ENCODE data around the gene CLDN34.

CLDN34 gene

GRCh38 chrX:10009741-10010140 lies 42.6 kb downstream of the CLDN34 start:
- in situ Hi-C loops (cut with HindIII; ENCODE audit: low sequenced_read_pairs) = no loop called here
- no peak for DNase-seq (ENCODE audit: low read depth)
- no peak overlapping the region for H3K4me3 ChIP-seq (ENCODE audit: low read depth, low read length)
- no peak for TF ChIP-seq CTCF (IDR thresholded peaks at IDR 0.05; ENCODE audit: low read depth, low read length, missing control alignments)

- DNase-seq (ENCODE audit: low read depth) = no peak
- H3K4me3 ChIP-seq (ENCODE audit: low read depth, low read length) = no peak overlapping the region
- in situ Hi-C loops (cut with HindIII; ENCODE audit: low sequenced_read_pairs) = no loop called here
- no peak for TF ChIP-seq CTCF (IDR thresholded peaks at IDR 0.05; ENCODE audit: low read depth, low read length, missing control alignments)
Measured at GRCh38 chrX:10010686-10011085, 43.5 kb downstream of the CLDN34 start.

GRCh38 chrX:10011261-10011931 lies 44.2 kb downstream of the CLDN34 start:
- no peak overlapping the region for H3K4me3 ChIP-seq (ENCODE audit: low read depth, low read length)
- DNase-seq (ENCODE audit: low read depth) = no peak
- in situ Hi-C loops (cut with HindIII; ENCODE audit: low sequenced_read_pairs) = no loop called here
- TF ChIP-seq CTCF (IDR thresholded peaks at IDR 0.05; ENCODE audit: low read depth, low read length, missing control alignments) = no peak

GRCh38 chrX:10011991-10012390 lies 44.8 kb downstream of the CLDN34 start:
- H3K4me3 ChIP-seq (ENCODE audit: low read depth, low read length) = no peak overlapping the region
- DNase-seq (ENCODE audit: low read depth) = no peak
- no peak for TF ChIP-seq CTCF (IDR thresholded peaks at IDR 0.05; ENCODE audit: low read depth, low read length, missing control alignments)
- in situ Hi-C loops (cut with HindIII; ENCODE audit: low sequenced_read_pairs) = no loop called here

- in situ Hi-C loops (cut with HindIII; ENCODE audit: low sequenced_read_pairs) = no loop called here
- DNase-seq (ENCODE audit: low read depth) = peak; percentile 51
- peak overlapping the region; percentile 48 for H3K4me3 ChIP-seq (ENCODE audit: low read depth, low read length)
- TF ChIP-seq CTCF (IDR thresholded peaks at IDR 0.05; ENCODE audit: low read depth, low read length, missing control alignments) = no peak
Measured at GRCh38 chrX:10014462-10015354, 47.5 kb downstream of the CLDN34 start.

- peak overlapping the region; percentile 56 for H3K4me3 ChIP-seq (ENCODE audit: low read depth, low read length)
- TF ChIP-seq CTCF (IDR thresholded peaks at IDR 0.05; ENCODE audit: low read depth, low read length, missing control alignments) = no peak
- DNase-seq (ENCODE audit: low read depth) = no peak
- in situ Hi-C loops (cut with HindIII; ENCODE audit: low sequenced_read_pairs) = no loop called here
Measured at GRCh38 chrX:10015355-10015722, 48.2 kb downstream of the CLDN34 start.
